ENCODE measurements around the gene CNN2. TPM values are rescaled to one million over a fixed set of nuclear protein-coding genes. Genes with fewer than 3 reads are reported as not detected.
A peak's percentile ranks its signal among the peaks of the same experiment; 100 is the strongest.

The CNN2 gene
- total and polyA plus RNA-seq, 9 of the 15 experiments (the other 6 are each of a cell fraction or from before 2014, with no cell fraction given) = 12.1 to 174 (median 52.7) TPM

GRCh38 chr19:1010586-1011510, 15.6 kb upstream of the CNN2 start:
- Histone ChIP-seq H3K27me3 (ENCODE audit: control insufficient read depth in 2 of 2, insufficient read depth in 2 of 2, low read length in 2 of 2) (no peaks in the 10 kb centered on the region), H4K20me1 (replicated peaks; ENCODE audit: control insufficient read depth, insufficient read depth, low read length) (peaks cover 7% of the 10 kb centered on the region; the same call in 1 of the 2 replicates), H3K27ac (ENCODE audit: extremely low read depth, low read depth, low read length) (no peak overlapping the region), H3K36me3 (ENCODE audit: control insufficient read depth, insufficient read depth, low read length) (peaks cover 67% of the 10 kb centered on the region; the same call in 2 of the 3 replicates), H3K9ac (ENCODE audit: insufficient read depth in 1 of 2, low read depth in 2 of 2, low read length in 2 of 2) (no peak overlapping the region), H2AFZ (ENCODE audit: low read depth, low read length) (no peak overlapping the region), H3K79me2 (ENCODE audit: control insufficient read depth, insufficient read depth, low read length) (peaks cover 28% of the 10 kb centered on the region), H3K9me3 (replicated peaks; ENCODE audit: control insufficient read depth, insufficient read depth, low read depth, low read length) (no peaks in the 10 kb centered on the region), H3K4me2 (ENCODE audit: insufficient read depth, low read length) (no peak overlapping the region), H3K4me1 (replicated peaks in 1 of 2; ENCODE audit: control insufficient read depth in 2 of 2, insufficient read depth in 2 of 2, low read length in 2 of 2) (peaks cover 0 to 82% of the 10 kb centered on the region in 2 experiments; a peak in 2 of 5 replicates), H3K9me1 (ENCODE audit: control insufficient read depth, insufficient read depth, low read length) (no peaks in the 10 kb centered on the region), H3K4me3 (no peak overlapping the region)
- CTCF ChIA-PET (ENCODE audit: low intra/inter-chr PET ratio) = no interaction called here
- BruUV-seq (replicated peaks) = no TSS peak
- in situ Hi-C loops (cut with MboI) (no loop called here), intact Hi-C loops (cut with micrococcal nuclease) (no loop called here)
- TF ChIP-seq RBM22 (IDR thresholded peaks at IDR 0.05; ENCODE audit: low read depth, low read length, poor library complexity, severe bottlenecking) (peak; percentile 6), ARHGAP35 (IDR thresholded peaks at IDR 0.05; ENCODE audit: partially characterized antibody) (no peak)
- WGBS (ENCODE audit: insufficient coverage, low coverage, missing lambda C conversion rate) = 93% methylated on average over 19 of the region's 56 CpGs
- FAIRE-seq (no peak), ATAC-seq (no peak), DNase-seq (ENCODE audit: extremely low read depth in 1 of 4, low spot score in 3 of 4) (no peak)
- POLR2A ChIA-PET = interaction anchor here (0.6 to 1.7 kb wide), 2 partner anchors 9 to 137 kb away, joined by 3 to 7 read pairs; no protein-coding TSS in a partner anchor

DNA sequence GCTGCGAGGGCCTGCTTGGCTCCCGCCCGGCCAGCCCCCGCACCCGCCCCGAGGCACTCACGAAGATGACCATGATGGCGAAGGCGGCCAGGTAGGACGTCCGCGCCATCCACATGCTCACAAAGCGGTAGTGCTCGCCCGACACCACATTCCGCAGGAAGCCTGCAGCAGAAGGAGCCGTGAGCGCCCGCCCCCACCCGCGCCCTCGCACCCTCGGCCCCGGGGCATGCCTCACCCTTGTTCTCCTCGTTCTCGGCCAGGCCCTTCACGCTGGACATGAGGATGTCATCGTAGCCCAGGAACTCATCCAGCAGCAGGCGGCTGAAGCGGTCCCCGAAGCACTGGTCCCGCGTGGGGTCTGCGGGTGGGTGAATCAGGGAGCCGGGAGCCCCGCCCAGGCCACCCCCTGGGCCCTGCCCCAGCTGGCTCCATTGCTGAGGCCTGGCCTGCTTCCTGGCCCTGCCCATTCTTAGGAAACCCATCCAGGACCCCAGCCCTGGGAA, 14.5 kb upstream of the CNN2 start:
- peaks cover 16% of the 10 kb centered on the region for H4K20me1 ChIP-seq (replicated peaks; ENCODE audit: control insufficient read depth, insufficient read depth, low read length)
- peaks cover 38% of the 10 kb centered on the region for H3K79me2 ChIP-seq (ENCODE audit: control insufficient read depth, insufficient read depth, low read length)
- H3K36me3 ChIP-seq (ENCODE audit: control insufficient read depth, insufficient read depth, low read length) = peaks cover 77% of the 10 kb centered on the region; the same call in 2 of the 3 replicates
- POLR2A ChIA-PET = no interaction called here
- BruUV-seq (replicated peaks) = no TSS peak
- no peak for FAIRE-seq
- H2AFZ ChIP-seq (ENCODE audit: low read depth, low read length) = no peak overlapping the region
- H3K27ac ChIP-seq (ENCODE audit: extremely low read depth, low read depth, low read length) = no peak overlapping the region
- H3K9me3 ChIP-seq (replicated peaks; ENCODE audit: control insufficient read depth, insufficient read depth, low read depth, low read length) = no peaks in the 10 kb centered on the region
- intact Hi-C loops (cut with micrococcal nuclease) = no loop called here
- H3K9me1 ChIP-seq (ENCODE audit: control insufficient read depth, insufficient read depth, low read length) = peaks cover 3% of the 10 kb centered on the region
- WGBS (ENCODE audit: insufficient coverage, low coverage, missing lambda C conversion rate) = over 99% methylated on average over 21 of the region's 36 CpGs
- H3K4me2 ChIP-seq (ENCODE audit: insufficient read depth, low read length) = no peak overlapping the region
- ATAC-seq = no peak
- H3K4me3 ChIP-seq = no peak overlapping the region
- in situ Hi-C loops (cut with MboI) = no loop called here
- DNase-seq (ENCODE audit: extremely low read depth in 1 of 4, low spot score in 3 of 4) = no peak
- CTCF ChIA-PET (ENCODE audit: low intra/inter-chr PET ratio) = no interaction called here
- peaks cover 3 to 88% of the 10 kb centered on the region in 2 experiments for H3K4me1 ChIP-seq (replicated peaks in 1 of 2; ENCODE audit: control insufficient read depth in 2 of 2, insufficient read depth in 2 of 2, low read length in 2 of 2)
- no peak overlapping the region for H3K9ac ChIP-seq (ENCODE audit: insufficient read depth in 1 of 2, low read depth in 2 of 2, low read length in 2 of 2)
- no peaks in the 10 kb centered on the region for H3K27me3 ChIP-seq (ENCODE audit: control insufficient read depth in 2 of 2, insufficient read depth in 2 of 2, low read length in 2 of 2)
- TF ChIP-seq ZBTB33 (CRISPR knock-in tag; IDR thresholded peaks at IDR 0.05) (peak; percentile 34; the same call in 1 of the 2 replicates), MAFF (IDR thresholded peaks at IDR 0.05; ENCODE audit: low read length) (no peak), POLR2G (IDR thresholded peaks at IDR 0.05; ENCODE audit: low read depth, low read length) (peak; percentile 18), MEF2A (IDR thresholded peaks at IDR 0.05; ENCODE audit: control insufficient read depth, low read depth, low read length) (no peak), BCL6 (CRISPR knock-in tag; IDR thresholded peaks at IDR 0.05) (no peak)
- TF ChIP-seq, protein P1, sequence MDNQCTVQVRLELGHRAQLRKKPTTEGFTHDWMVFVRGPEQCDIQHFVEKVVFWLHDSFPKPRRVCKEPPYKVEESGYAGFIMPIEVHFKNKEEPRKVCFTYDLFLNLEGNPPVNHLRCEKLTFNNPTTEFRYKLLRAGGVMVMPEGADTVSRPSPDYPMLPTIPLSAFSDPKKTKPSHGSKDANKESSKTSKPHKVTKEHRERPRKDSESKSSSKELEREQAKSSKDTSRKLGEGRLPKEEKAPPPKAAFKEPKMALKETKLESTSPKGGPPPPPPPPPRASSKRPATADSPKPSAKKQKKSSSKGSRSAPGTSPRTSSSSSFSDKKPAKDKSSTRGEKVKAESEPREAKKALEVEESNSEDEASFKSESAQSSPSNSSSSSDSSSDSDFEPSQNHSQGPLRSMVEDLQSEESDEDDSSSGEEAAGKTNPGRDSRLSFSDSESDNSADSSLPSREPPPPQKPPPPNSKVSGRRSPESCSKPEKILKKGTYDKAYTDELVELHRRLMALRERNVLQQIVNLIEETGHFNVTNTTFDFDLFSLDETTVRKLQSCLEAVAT (IDR thresholded peaks at IDR 0.05) = no peak
